Stimulated activated CD4-positive, alpha-beta T cell treated with anti-CD3 and anti-CD28 coated beads, TNF-alpha, amount 100 ng/mL, for 1 hour (primary cell): ENCODE measurements around the gene GIPR.
"Not testable (repeated sequence)": the region's sequence is repeated elsewhere in the genome, so short reads cannot be mapped to it uniquely, and the experiment has no call there.

Experiments used
- DNase-seq, 3 donors: peaks; one replicate each; pipeline ENCODE4 v3.0.0-alpha.2; 2020; ENCODE audit warnings: low read depth in 3 of 3, low spot score in 1 of 3

Gene GIPR

GRCh38 chr19:45667620-45668341 is at the start of gene GIPR:
Gene GIPR, plus strand, starts transcription at chr19:45668221. Its CDS starts 1,300 bp downstream, at chr19:45669521.
- DNase-seq = peak in 1 of 3 donors; percentile 41

- DNase-seq = no peak
Measured at GRCh38 chr19:45621389-45621788, 46.6 kb upstream of the GIPR start.

- no peak for DNase-seq
Measured at GRCh38 chr19:45621976-45622503, 46.0 kb upstream of the GIPR start.

- DNase-seq = no peak
Measured at GRCh38 chr19:45623984-45624383, 44.0 kb upstream of the GIPR start.

- not testable (repeated sequence) for DNase-seq
Measured at GRCh38 chr19:45628219-45628618, 39.8 kb upstream of the GIPR start.

GRCh38 chr19:45629704-45630103 is 38.3 kb upstream of the GIPR start:
- DNase-seq = no peak

GRCh38 chr19:45630463-45630862 is 37.6 kb upstream of the GIPR start:
- DNase-seq = no peak

GRCh38 chr19:45632468-45633196 is 35.4 kb upstream of the GIPR start:
- DNase-seq = peak in 1 of 3 donors; percentile 37

GRCh38 chr19:45636275-45636674 is 31.7 kb upstream of the GIPR start:
- DNase-seq = no peak

- no peak for DNase-seq
Measured at GRCh38 chr19:45636902-45637301, 31.1 kb upstream of the GIPR start.

- DNase-seq = no peak
Measured at GRCh38 chr19:45637890-45638667, 29.9 kb upstream of the GIPR start.

GRCh38 chr19:45638930-45639729 is 28.9 kb upstream of the GIPR start, which contains the start of gene EML2:
Gene EML2, minus strand, starts transcription at chr19:45639397. Its CDS starts 21 bp downstream, at chr19:45639376.
- peak in 1 of 3 donors; percentile 46 for DNase-seq

GRCh38 chr19:45640849-45641273 is 27.2 kb upstream of the GIPR start:
- DNase-seq = peak in 1 of 3 donors; percentile 34

GRCh38 chr19:45641274-45642105 is 26.5 kb upstream of the GIPR start:
- peak in 1 of 3 donors; percentile 67 for DNase-seq

- peak; percentile 68 to 97 (median 77) for DNase-seq
Measured at GRCh38 chr19:45643024-45643926, 24.7 kb upstream of the GIPR start.

GRCh38 chr19:45643927-45644771 is 23.9 kb upstream of the GIPR start:
- DNase-seq = no peak

GRCh38 chr19:45645068-45645630 is 22.9 kb upstream of the GIPR start:
- DNase-seq = no peak
